KOPT-K1 (cell line): ENCODE results near the gene SPACA7.
"Not testable (repeated sequence)": the region's sequence is repeated elsewhere in the genome, so short reads cannot be mapped to it uniquely, and the experiment has no call there.

Experiments
- H3K27ac ChIP-seq: fragments of 200-600 bp; sonication (generic); 2 replicates; pipeline ENCODE4 v1.5.1; 2016; ENCODE audit warnings: antibody characterized with exemption, mild to moderate bottlenecking, low read depth, low read length; ENCODE audit not compliant: poor library complexity, severe bottlenecking
- H3K36me3 ChIP-seq: fragments of 200-600 bp; sonication (generic); 2 replicates; pipeline ENCODE4 v1.5.1; 2017; ENCODE audit warnings: antibody characterized with exemption, mild to moderate bottlenecking, low read length, moderate library complexity; ENCODE audit not compliant: insufficient read depth
- H3K9me3 ChIP-seq: fragments of 200-600 bp; sonication (generic); 2 replicates; pipeline ENCODE4 v1.5.1; 2017; ENCODE audit warnings: antibody characterized with exemption, low read length, mild to moderate bottlenecking; ENCODE audit not compliant: insufficient read depth, poor library complexity, severe bottlenecking

Gene SPACA7

GRCh38 chr13:112363867-112364528 lies 12.2 kb upstream of the SPACA7 start:
- Histone ChIP-seq H3K27ac (no peak overlapping the region), H3K9me3 (peaks cover 20% of the 10 kb centered on the region)

GRCh38 chr13:112366907-112367646 lies 9.1 kb upstream of the SPACA7 start:
- H3K9me3 ChIP-seq = peaks cover 20% of the 10 kb centered on the region
- H3K36me3 ChIP-seq = no peaks in the 10 kb centered on the region
- no peak overlapping the region for H3K27ac ChIP-seq

More at GRCh38 chr13:112363867-112364528, 12.2 kb upstream of the SPACA7 start:
- H3K36me3 ChIP-seq = no peaks in the 10 kb centered on the region

- no peak overlapping the region for H3K27ac ChIP-seq
- H3K36me3 ChIP-seq = no peaks in the 10 kb centered on the region
- H3K9me3 ChIP-seq = peaks cover 20% of the 10 kb centered on the region
These were observed 7.3 kb upstream of the SPACA7 start for GRCh38 chr13:112368883-112369282.

GRCh38 chr13:112370311-112370710 lies 5.8 kb upstream of the SPACA7 start:
- peaks cover 20% of the 10 kb centered on the region for H3K9me3 ChIP-seq

GRCh38 chr13:112374271-112374670 lies 1.9 kb upstream of the SPACA7 start:
- Histone ChIP-seq H3K27ac (no peak overlapping the region), H3K9me3 (peaks cover 4% of the 10 kb centered on the region), H3K36me3 (no peaks in the 10 kb centered on the region)

More at GRCh38 chr13:112370311-112370710, 5.8 kb upstream of the SPACA7 start:
- no peaks in the 10 kb centered on the region for H3K36me3 ChIP-seq
- no peak overlapping the region for H3K27ac ChIP-seq

GRCh38 chr13:112391746-112392145 lies 15.6 kb downstream of the SPACA7 start:
- Histone ChIP-seq H3K36me3 (no peaks in the 10 kb centered on the region), H3K9me3 (no peaks in the 10 kb centered on the region), H3K27ac (no peak overlapping the region)

GRCh38 chr13:112392719-112393118 lies 16.6 kb downstream of the SPACA7 start:
- Histone ChIP-seq H3K27ac (no peak overlapping the region), H3K9me3 (no peaks in the 10 kb centered on the region), H3K36me3 (no peaks in the 10 kb centered on the region)

GRCh38 chr13:112395022-112395421 lies 18.9 kb downstream of the SPACA7 start:
- H3K36me3 ChIP-seq, H3K27ac ChIP-seq, H3K9me3 ChIP-seq: not testable (repeated sequence)

GRCh38 chr13:112395941-112396340 lies 19.8 kb downstream of the SPACA7 start:
- not testable (repeated sequence) for H3K27ac ChIP-seq, H3K36me3 ChIP-seq, H3K9me3 ChIP-seq

GRCh38 chr13:112397108-112397507 lies 21.0 kb downstream of the SPACA7 start:
- Histone ChIP-seq H3K27ac (no peak overlapping the region), H3K36me3 (no peaks in the 10 kb centered on the region), H3K9me3 (no peaks in the 10 kb centered on the region)

GRCh38 chr13:112398347-112398746 lies 22.2 kb downstream of the SPACA7 start:
- not testable (repeated sequence) for H3K27ac ChIP-seq, H3K36me3 ChIP-seq, H3K9me3 ChIP-seq

- H3K9me3 ChIP-seq, H3K36me3 ChIP-seq, H3K27ac ChIP-seq: not testable (repeated sequence)
These were observed 33.7 kb downstream of the SPACA7 start for GRCh38 chr13:112409828-112410227.

GRCh38 chr13:112416647-112417046 lies 40.5 kb downstream of the SPACA7 start:
- Histone ChIP-seq H3K36me3 (no peaks in the 10 kb centered on the region), H3K27ac (no peak overlapping the region), H3K9me3 (peaks cover 43% of the 10 kb centered on the region)

GRCh38 chr13:112417079-112417478 lies 40.9 kb downstream of the SPACA7 start:
- H3K36me3 ChIP-seq = no peaks in the 10 kb centered on the region
- H3K9me3 ChIP-seq = peaks cover 46% of the 10 kb centered on the region
- no peak overlapping the region for H3K27ac ChIP-seq

GRCh38 chr13:112424098-112424497 lies 47.9 kb downstream of the SPACA7 start:
- Histone ChIP-seq H3K27ac (no peak overlapping the region), H3K36me3 (no peaks in the 10 kb centered on the region), H3K9me3 (peaks cover 52% of the 10 kb centered on the region)

- Histone ChIP-seq H3K36me3 (no peaks in the 10 kb centered on the region), H3K27ac (no peak overlapping the region), H3K9me3 (peaks cover 43% of the 10 kb centered on the region)
These were observed 52.5 kb downstream of the SPACA7 start for GRCh38 chr13:112428704-112429103.
